Fibroblast of lung (primary cell): ENCODE data around the gene RELL2.

Experiments
- EZH2 ChIP-seq: IDR thresholded peaks from 2 replicates; pipeline ENCODE4 v1.5.1; 2012; ENCODE audit warnings: low read length, control low read depth, mild to moderate bottlenecking; ENCODE audit errors: missing control alignments
- TF ChIP-seq, protein P1 (sequence below), 2 donors: IDR thresholded peaks in 1 of 2; conservative IDR thresholded peaks in 1 of 2; 1 replicate in 1 of 2; 2 replicates in 1 of 2; pipeline ENCODE4 v1.5.1; 2011 to 2012; ENCODE audit warnings: low read length in 2 of 2, control low read depth in 1 of 2, inconsistent platforms in 1 of 2, low read depth in 1 of 2, mild to moderate bottlenecking in 1 of 2

GRCh38 chr5:141651728-141652105, 14.9 kb downstream of the RELL2 start:
- TF ChIP-seq, protein P1, sequence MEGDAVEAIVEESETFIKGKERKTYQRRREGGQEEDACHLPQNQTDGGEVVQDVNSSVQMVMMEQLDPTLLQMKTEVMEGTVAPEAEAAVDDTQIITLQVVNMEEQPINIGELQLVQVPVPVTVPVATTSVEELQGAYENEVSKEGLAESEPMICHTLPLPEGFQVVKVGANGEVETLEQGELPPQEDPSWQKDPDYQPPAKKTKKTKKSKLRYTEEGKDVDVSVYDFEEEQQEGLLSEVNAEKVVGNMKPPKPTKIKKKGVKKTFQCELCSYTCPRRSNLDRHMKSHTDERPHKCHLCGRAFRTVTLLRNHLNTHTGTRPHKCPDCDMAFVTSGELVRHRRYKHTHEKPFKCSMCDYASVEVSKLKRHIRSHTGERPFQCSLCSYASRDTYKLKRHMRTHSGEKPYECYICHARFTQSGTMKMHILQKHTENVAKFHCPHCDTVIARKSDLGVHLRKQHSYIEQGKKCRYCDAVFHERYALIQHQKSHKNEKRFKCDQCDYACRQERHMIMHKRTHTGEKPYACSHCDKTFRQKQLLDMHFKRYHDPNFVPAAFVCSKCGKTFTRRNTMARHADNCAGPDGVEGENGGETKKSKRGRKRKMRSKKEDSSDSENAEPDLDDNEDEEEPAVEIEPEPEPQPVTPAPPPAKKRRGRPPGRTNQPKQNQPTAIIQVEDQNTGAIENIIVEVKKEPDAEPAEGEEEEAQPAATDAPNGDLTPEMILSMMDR (conservative IDR thresholded peaks at IDR 0.05 in 1 of 2, IDR thresholded peaks at IDR 0.05 in 1 of 2; ENCODE audit: low read depth in 1 of 2, low read length in 2 of 2): no peak
- no peak for TF ChIP-seq EZH2
